Activated naive CD4-positive, alpha-beta T cell treated with anti-CD3 and anti-CD28 coated beads, Interleukin-2, amount 50 U/mL, for 72 hours (primary cell): ENCODE results near the gene KRT16. TPM values are rescaled to one million over a fixed set of nuclear protein-coding genes. Genes with fewer than 3 reads are reported as not detected.
A peak's percentile ranks its signal among the peaks of the same experiment; 100 is the strongest.
"Not testable (repeated sequence)": the region's sequence is repeated elsewhere in the genome, so short reads cannot be mapped to it uniquely, and the experiment has no call there.

Experiments used
- ATAC-seq, 2 donors: fragments of 150-1000 bp; cut with Tn5 transposase; 2 replicates each; pipeline ENCODE4 v1.10.0; 2021; ENCODE audit warnings: mild to moderate bottlenecking in 2 of 2, moderate library complexity in 2 of 2
- DNase-seq, 2 donors: peaks; one replicate each; pipeline ENCODE4 v3.0.0; 2021 to 2022; ENCODE audit warnings: low spot score in 2 of 2
- H3K27ac Mint-ChIP-seq, 2 donors: one replicate each; pipeline ENCODE4 v1.8.0; 2022; ENCODE audit warnings: mild to moderate bottlenecking in 2 of 2, mixed read lengths in 2 of 2
- H3K36me3 Mint-ChIP-seq, 2 donors: one replicate each; pipeline ENCODE4 v1.8.0; 2022; ENCODE audit warnings: mixed read lengths in 2 of 2
- H3K9me3 Mint-ChIP-seq, 2 donors: one replicate each; pipeline ENCODE4 v1.8.0; 2022; ENCODE audit warnings: mixed read lengths in 2 of 2
- total RNA-seq, 2 donors: library from RNA; stranded (reverse); gene quantifications; one replicate each; pipeline ENCODE4 v1.2.3, GENCODE V29; 2022

The KRT16 gene
- total RNA-seq, 2 donors from 2014 or later: not detected

- not testable (repeated sequence) for DNase-seq, ATAC-seq, H3K9me3 Mint-ChIP-seq, H3K36me3 Mint-ChIP-seq
- H3K27ac Mint-ChIP-seq: peak overlapping the region; percentile 16 to 74
Observed at GRCh38 chr17:41622340-41623183, 10.0 kb upstream of the KRT16 start.

GRCh38 chr17:41621916-41622315 is 9.3 kb upstream of the KRT16 start:
- H3K9me3 Mint-ChIP-seq: no peaks in the 10 kb centered on the region
- H3K27ac Mint-ChIP-seq: peak overlapping the region; percentile 16 to 74
- H3K36me3 Mint-ChIP-seq: no peaks in the 10 kb centered on the region

GRCh38 chr17:41621435-41621817 is 8.9 kb upstream of the KRT16 start:
- peak overlapping the region in 1 of 2 donors; percentile 16 for H3K27ac Mint-ChIP-seq
- H3K9me3 Mint-ChIP-seq, ATAC-seq, DNase-seq, H3K36me3 Mint-ChIP-seq: not testable (repeated sequence)

More at GRCh38 chr17:41621916-41622315, 9.3 kb upstream of the KRT16 start:
- DNase-seq: no peak
- no peak for ATAC-seq

- Mint-ChIP-seq H3K27ac (peak overlapping the region in 1 of 2 donors; percentile 16), H3K9me3 (no peaks in the 10 kb centered on the region), H3K36me3 (no peaks in the 10 kb centered on the region)
- DNase-seq (no peak), ATAC-seq (no peak)
Observed at GRCh38 chr17:41620583-41621434, 8.2 kb upstream of the KRT16 start.

- not testable (repeated sequence) for H3K36me3 Mint-ChIP-seq, H3K9me3 Mint-ChIP-seq, ATAC-seq, DNase-seq
- peak overlapping the region; percentile 4 to 12 for H3K27ac Mint-ChIP-seq
Observed at GRCh38 chr17:41619927-41620582, 7.5 kb upstream of the KRT16 start.

- DNase-seq: no peak
- no peak for ATAC-seq
- peak overlapping the region; percentile 4 to 81 for H3K27ac Mint-ChIP-seq
- H3K9me3 Mint-ChIP-seq: no peaks in the 10 kb centered on the region
- no peaks in the 10 kb centered on the region for H3K36me3 Mint-ChIP-seq
Observed at GRCh38 chr17:41619036-41619926, 6.7 kb upstream of the KRT16 start.

GRCh38 chr17:41618341-41619035 is 5.9 kb upstream of the KRT16 start:
- Mint-ChIP-seq H3K36me3 (no peaks in the 10 kb centered on the region), H3K27ac (no peak overlapping the region), H3K9me3 (no peaks in the 10 kb centered on the region)
- no peak for ATAC-seq
- DNase-seq: no peak

- Mint-ChIP-seq H3K36me3 (no peaks in the 10 kb centered on the region), H3K9me3 (no peaks in the 10 kb centered on the region), H3K27ac (peak overlapping the region in 1 of 2 donors; percentile 22)
- ATAC-seq (no peak), DNase-seq (no peak)
Observed at GRCh38 chr17:41617698-41618097, 5.1 kb upstream of the KRT16 start.

GRCh38 chr17:41617136-41617535 is 4.6 kb upstream of the KRT16 start:
- Mint-ChIP-seq H3K36me3 (no peaks in the 10 kb centered on the region), H3K27ac (no peak overlapping the region)
- no peak for ATAC-seq

GRCh38 chr17:41616486-41616885 is 3.9 kb upstream of the KRT16 start:
- H3K27ac Mint-ChIP-seq, H3K9me3 Mint-ChIP-seq, ATAC-seq, H3K36me3 Mint-ChIP-seq, DNase-seq: not testable (repeated sequence)

More at GRCh38 chr17:41617136-41617535, 4.6 kb upstream of the KRT16 start:
- DNase-seq: no peak
- H3K9me3 Mint-ChIP-seq: no peaks in the 10 kb centered on the region

GRCh38 chr17:41615454-41615853 is 2.9 kb upstream of the KRT16 start:
- DNase-seq (no peak), ATAC-seq (no peak)
- H3K27ac Mint-ChIP-seq: no peak overlapping the region
- H3K36me3 Mint-ChIP-seq: no peaks in the 10 kb centered on the region
- no peaks in the 10 kb centered on the region for H3K9me3 Mint-ChIP-seq

GRCh38 chr17:41614767-41615166 is 2.2 kb upstream of the KRT16 start:
- not testable (repeated sequence) for H3K9me3 Mint-ChIP-seq, H3K36me3 Mint-ChIP-seq, DNase-seq, H3K27ac Mint-ChIP-seq, ATAC-seq

- Mint-ChIP-seq H3K9me3 (no peaks in the 10 kb centered on the region), H3K27ac (no peak overlapping the region), H3K36me3 (no peaks in the 10 kb centered on the region)
- DNase-seq (no peak), ATAC-seq (no peak)
Observed at GRCh38 chr17:41614098-41614497, 1.5 kb upstream of the KRT16 start.

- DNase-seq (no peak), ATAC-seq (no peak)
- no peaks in the 10 kb centered on the region for H3K36me3 Mint-ChIP-seq
- H3K27ac Mint-ChIP-seq: peak overlapping the region in 1 of 2 donors; percentile 84
- H3K9me3 Mint-ChIP-seq: no peaks in the 10 kb centered on the region
Observed at GRCh38 chr17:41613277-41614082, 913 bp upstream of the KRT16 start.
